GM12891 (cell line): ENCODE results near the gene DOCK6.

Source experiments
- PAX5 ChIP-seq: IDR thresholded peaks from 2 replicates; pipeline ENCODE4 v1.6.1; 2011; ENCODE audit warnings: low read length, moderate library complexity, mild to moderate bottlenecking; ENCODE audit not compliant: insufficient read depth, severe bottlenecking
- POLR2A ChIP-seq: IDR thresholded peaks from 2 replicates; pipeline ENCODE4 v1.6.1; 2011; ENCODE audit warnings: low read depth, low read length, control low read depth
- POLR2AphosphoS5 ChIP-seq: IDR thresholded peaks from 2 replicates; pipeline ENCODE4 v1.6.1; 2011; ENCODE audit warnings: low read depth, low read length, control low read depth
- SPI1 ChIP-seq: IDR thresholded peaks from 2 replicates; pipeline ENCODE4 v1.6.1; 2011; ENCODE audit warnings: low read depth, low read length, control low read depth
- TAF1 ChIP-seq: IDR thresholded peaks from 2 replicates; pipeline ENCODE4 v1.6.1; 2011; ENCODE audit warnings: low read depth, low read length, control low read depth

- TF ChIP-seq POLR2AphosphoS5 = no peak
- TF ChIP-seq PAX5 = no peak
- TF ChIP-seq POLR2A = no peak
- no peak for TF ChIP-seq TAF1
- TF ChIP-seq SPI1 = no peak
These were observed 22.3 kb downstream of the DOCK6 start for GRCh38 chr19:11240008-11240444.
